GM18505 (cell line): Measurements from ENCODE around the gene SLC4A5.

Experiments
- ATAC-seq: cut with Tn5 transposase; IDR thresholded peaks from one replicate; pipeline ENCODE4 v1.9.1; 2021; ENCODE audit not compliant: unreplicated experiment
- POLR2A ChIP-seq: IDR thresholded peaks from 4 replicates; pipeline ENCODE4 v1.6.1; 2011; ENCODE audit warnings: borderline replicate concordance; ENCODE audit not compliant: insufficient read depth, insufficient read length; ENCODE audit errors: extremely low read depth

Gene SLC4A5

GRCh38 chr2:74290066-74290465 lies 53.1 kb downstream of the SLC4A5 start:
- no peak for TF ChIP-seq POLR2A
- ATAC-seq, result no peak

- no peak for TF ChIP-seq POLR2A
- no peak for ATAC-seq
These were observed 56.5 kb downstream of the SLC4A5 start for GRCh38 chr2:74286725-74287124.

DNA sequence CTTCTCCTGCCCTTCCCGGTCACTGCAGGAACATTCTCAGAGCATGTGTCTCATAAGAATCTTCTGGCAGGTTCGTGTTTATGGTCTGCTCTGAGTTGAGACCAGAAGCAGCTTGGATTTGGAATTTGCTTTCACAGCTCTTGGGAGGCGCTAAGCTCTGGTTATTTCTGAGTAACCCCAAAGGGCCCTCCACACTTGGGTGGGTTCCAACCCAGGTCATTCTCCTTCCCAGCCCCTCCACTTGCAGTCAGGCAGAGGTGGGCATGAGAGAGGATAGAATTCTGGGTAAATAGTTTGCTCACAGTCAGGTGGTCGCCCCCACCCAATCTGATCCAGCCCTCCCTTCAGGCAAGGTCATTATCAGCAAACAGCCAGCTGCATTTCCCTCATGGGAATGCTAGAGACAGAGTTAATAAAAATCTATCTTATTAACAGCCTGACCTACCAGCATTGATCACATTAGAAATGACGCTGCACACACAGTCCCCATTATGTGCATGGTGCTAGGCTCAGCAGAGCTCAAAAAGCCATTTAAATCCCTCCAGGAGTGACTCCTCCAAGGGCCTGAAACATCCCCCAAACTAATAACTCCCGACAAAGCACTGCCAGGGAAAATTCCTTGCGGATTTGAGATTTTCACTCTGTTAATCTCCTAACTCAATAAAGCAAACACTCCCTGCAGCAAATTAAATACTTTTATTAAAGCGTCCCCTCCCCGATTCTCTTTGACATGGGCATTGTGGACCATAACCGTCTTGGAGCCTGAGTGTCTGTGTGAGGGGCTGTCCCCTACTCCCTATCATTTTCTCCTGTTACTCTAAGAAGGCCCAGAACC lies 61.9 kb downstream of the SLC4A5 start:
- no peak for TF ChIP-seq POLR2A
- ATAC-seq, result no peak

DNA sequence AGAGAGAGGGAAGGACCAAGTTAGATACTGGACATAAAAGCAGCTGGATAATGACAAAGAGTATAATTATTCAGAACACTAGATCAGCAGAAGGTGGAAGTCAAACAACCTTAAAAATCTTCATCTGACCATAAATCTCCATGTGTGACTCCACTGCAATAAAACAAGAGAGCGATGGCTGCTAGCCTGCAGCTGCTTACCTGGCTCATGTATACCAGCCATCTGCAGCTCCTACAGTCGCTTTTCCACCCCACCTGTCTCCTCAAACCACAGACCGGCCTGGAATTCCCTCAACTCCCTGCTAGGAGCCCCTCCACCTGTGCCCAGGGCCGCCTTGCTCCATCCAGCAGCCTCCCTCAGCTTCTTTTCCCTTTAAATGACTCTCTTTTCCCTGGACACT lies 64.5 kb downstream of the SLC4A5 start:
- no peak for TF ChIP-seq POLR2A
- ATAC-seq, result no peak

GRCh38 chr2:74278176-74278575 lies 65.0 kb downstream of the SLC4A5 start:
- TF ChIP-seq POLR2A, result no peak
- no peak for ATAC-seq

DNA sequence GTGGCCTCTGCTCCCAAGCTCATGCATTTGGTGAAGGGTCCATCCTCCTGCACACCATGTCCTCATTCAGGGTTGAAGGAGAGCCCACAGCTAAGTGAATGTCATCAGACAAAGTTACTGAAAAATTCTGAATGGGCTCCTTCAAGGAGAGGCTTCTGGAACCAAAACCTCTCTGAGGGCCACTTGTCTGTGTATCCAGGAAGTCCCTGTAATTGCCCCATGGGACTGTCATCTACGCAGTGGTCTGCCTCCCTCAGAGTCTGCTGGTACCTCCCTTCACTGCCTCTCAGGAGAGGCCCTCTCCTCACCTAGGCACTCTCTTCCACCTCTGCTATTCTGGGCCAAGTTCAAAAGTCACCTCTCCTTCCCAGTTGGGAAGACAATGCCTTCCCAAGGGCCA lies 68.0 kb downstream of the SLC4A5 start:
- no peak for ATAC-seq
- TF ChIP-seq POLR2A, result no peak

GRCh38 chr2:74269667-74270066 lies 73.5 kb downstream of the SLC4A5 start:
- ATAC-seq, result no peak
- TF ChIP-seq POLR2A, result no peak

- no peak for ATAC-seq
- TF ChIP-seq POLR2A, result no peak
These were observed 76.1 kb downstream of the SLC4A5 start for GRCh38 chr2:74267068-74267467.

DNA sequence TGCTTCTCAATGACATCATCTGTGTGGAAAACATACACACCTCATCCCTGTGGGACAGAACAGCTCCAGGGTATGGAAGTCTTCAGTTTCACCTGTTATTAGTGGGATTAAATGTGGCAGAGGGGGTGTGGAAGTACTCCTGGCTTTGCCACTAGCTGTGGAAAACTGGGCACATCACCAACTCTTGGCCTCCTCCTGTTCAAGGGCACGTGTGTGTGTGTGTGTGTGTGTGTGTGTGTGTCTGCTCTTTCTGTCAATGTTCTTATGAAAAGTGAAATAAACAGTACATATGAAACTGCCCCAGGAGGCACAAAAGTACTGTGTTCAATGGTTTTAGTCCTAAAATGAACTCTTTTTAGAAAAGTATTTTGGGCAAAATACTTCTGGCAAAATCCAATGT lies 78.9 kb downstream of the SLC4A5 start:
- no peak for ATAC-seq
- no peak for TF ChIP-seq POLR2A

- TF ChIP-seq POLR2A, result no peak
- ATAC-seq, result no peak
These were observed 80.5 kb downstream of the SLC4A5 start for GRCh38 chr2:74262681-74263080.

GRCh38 chr2:74261204-74261864 lies 81.9 kb downstream of the SLC4A5 start:
- no peak for TF ChIP-seq POLR2A
- ATAC-seq, result no peak

- TF ChIP-seq POLR2A, result no peak
- no peak for ATAC-seq
These were observed 82.7 kb downstream of the SLC4A5 start for GRCh38 chr2:74260495-74260894.

DNA sequence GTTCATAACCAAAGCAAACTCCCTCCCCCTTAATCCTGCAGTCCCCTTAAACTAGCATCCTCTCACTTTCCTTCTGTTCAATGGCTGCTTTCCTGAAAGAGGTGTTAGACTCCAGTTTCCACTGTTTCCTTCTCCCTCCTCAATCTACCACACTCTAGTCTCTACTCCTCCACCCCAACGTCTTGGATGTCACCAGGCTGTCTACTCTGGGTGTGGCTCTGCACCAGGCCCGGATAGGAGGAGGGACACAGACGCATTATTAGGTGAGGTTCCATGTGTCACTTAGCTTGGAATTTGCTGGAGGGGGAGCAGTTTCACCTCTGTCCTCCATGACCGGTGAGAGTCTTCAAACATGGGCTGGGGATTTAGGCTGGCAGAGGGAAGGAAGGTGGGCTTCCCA lies 83.5 kb downstream of the SLC4A5 start:
- no peak for ATAC-seq
- no peak for TF ChIP-seq POLR2A

GRCh38 chr2:74259191-74259590 lies 84.0 kb downstream of the SLC4A5 start:
- no peak for TF ChIP-seq POLR2A
- ATAC-seq, result no peak
